ENCODE results near the gene WIPF3. TPM values are rescaled to one million over a fixed set of nuclear protein-coding genes. Genes with fewer than 3 reads are reported as not detected.

The WIPF3 gene
- total and polyA plus RNA-seq, 10 of the 15 experiments (the other 5 are each of a cell fraction or from before 2014, with no cell fraction given) = 0.03 to 0.05 TPM; not detected in 8

- TF ChIP-seq ATF7 (IDR thresholded peaks at IDR 0.05; ENCODE audit: low read depth) = no peak
- no peak for TF ChIP-seq CHD1 (IDR thresholded peaks at IDR 0.05; ENCODE audit: low read depth, low read length)
- TF ChIP-seq BRCA1 (IDR thresholded peaks at IDR 0.05; ENCODE audit: low read depth, low read length) = no peak
- Histone ChIP-seq H3K79me2 (ENCODE audit: control insufficient read depth, insufficient read depth, low read length) (no peaks in the 10 kb centered on the region), H3K9me3 (replicated peaks; ENCODE audit: control insufficient read depth, insufficient read depth, low read length) (no peaks in the 10 kb centered on the region), H2AFZ (ENCODE audit: control insufficient read depth, low read depth, low read length) (no peak overlapping the region), H3K4me2 (ENCODE audit: control insufficient read depth, insufficient read depth) (no peak overlapping the region), H3K9ac (ENCODE audit: control insufficient read depth, insufficient read depth, low read length) (no peak overlapping the region), H3K27ac (ENCODE audit: control insufficient read depth, insufficient read depth) (no peak overlapping the region), H3K4me1 (ENCODE audit: control insufficient read depth, insufficient read depth, low read length) (no peaks in the 10 kb centered on the region), H4K20me1 (ENCODE audit: control insufficient read depth, insufficient read depth) (no peaks in the 10 kb centered on the region), H3K4me3 (no peak overlapping the region), H3K36me3 (ENCODE audit: control insufficient read depth in 2 of 2, insufficient read depth in 2 of 2, low read length in 1 of 2) (peaks cover 0 to 6% of the 10 kb centered on the region in 2 experiments; a peak in 1 of 4 replicates), H3K27me3 (replicated peaks in 1 of 2; ENCODE audit: control insufficient read depth in 2 of 2, insufficient read depth in 2 of 2, low read length in 1 of 2) (no peaks in the 10 kb centered on the region)
- SMC1A ChIA-PET (ENCODE audit: uncharacterized antibody, unreplicated experiment) = interaction anchor here (1.0 to 1.2 kb wide), 2 partner anchors 54 to 159 kb away, joined by 3 to 4 read pairs; no protein-coding TSS in a partner anchor
- RAD21 ChIA-PET (ENCODE audit: unreplicated experiment) = no interaction called here
- no peak for DNase-seq (ENCODE audit: low read depth, low spot score)
- POLR2A ChIA-PET = no interaction called here
- intact Hi-C loops (cut with micrococcal nuclease; ENCODE audit: unreplicated experiment) (loop anchor here (10.0 kb wide), 1 partner anchor 159 kb away; no protein-coding TSS in a partner anchor), in situ Hi-C loops (cut with MboI) (no loop called here)
- 49% methylated on average over 4 of the region's 4 CpGs for WGBS (ENCODE audit: insufficient coverage, insufficient replicate concordance, low lambda C conversion rate, missing lambda C conversion rate)
- no peak for ATAC-seq
- no peak for FAIRE-seq
- BruUV-seq (replicated peaks) = no TSS peak
- CTCF ChIA-PET = interaction anchor here (1.6 kb wide), 1 partner anchor 9 kb away, joined by 6 read pairs; no protein-coding TSS in a partner anchor
Measured at GRCh38 chr7:29914180-29914579, 107.9 kb downstream of the WIPF3 start.

- Histone ChIP-seq H3K79me2 (ENCODE audit: control insufficient read depth, insufficient read depth, low read length) (no peaks in the 10 kb centered on the region), H3K36me3 (ENCODE audit: control insufficient read depth in 2 of 2, insufficient read depth in 2 of 2, low read length in 1 of 2) (peaks cover 0 to 6% of the 10 kb centered on the region in 2 experiments; a peak in 1 of 4 replicates), H4K20me1 (ENCODE audit: control insufficient read depth, insufficient read depth) (no peaks in the 10 kb centered on the region), H2AFZ (ENCODE audit: control insufficient read depth, low read depth, low read length) (no peak overlapping the region), H3K9ac (ENCODE audit: control insufficient read depth, insufficient read depth, low read length) (no peak overlapping the region), H3K9me3 (replicated peaks; ENCODE audit: control insufficient read depth, insufficient read depth, low read length) (no peaks in the 10 kb centered on the region), H3K4me2 (ENCODE audit: control insufficient read depth, insufficient read depth) (no peak overlapping the region), H3K4me3 (no peak overlapping the region), H3K27ac (ENCODE audit: control insufficient read depth, insufficient read depth) (no peak overlapping the region), H3K4me1 (ENCODE audit: control insufficient read depth, insufficient read depth, low read length) (no peaks in the 10 kb centered on the region), H3K27me3 (replicated peaks in 1 of 2; ENCODE audit: control insufficient read depth in 2 of 2, insufficient read depth in 2 of 2, low read length in 1 of 2) (no peaks in the 10 kb centered on the region)
- ChIA-PET RAD21 (ENCODE audit: unreplicated experiment) (no interaction called here), POLR2A (no interaction called here), SMC1A (ENCODE audit: uncharacterized antibody, unreplicated experiment) (interaction anchor here (1.1 to 1.2 kb wide), 2 partner anchors 36 to 52 kb away, joined by 3 to 4 read pairs; no protein-coding TSS in a partner anchor), CTCF (interaction anchor here (1.6 kb wide), 1 partner anchor 7 kb away, joined by 6 read pairs; no protein-coding TSS in a partner anchor)
- in situ Hi-C loops (cut with MboI) (no loop called here), intact Hi-C loops (cut with micrococcal nuclease; ENCODE audit: unreplicated experiment) (loop anchor here (10.0 kb wide), 1 partner anchor 161 kb away; no protein-coding TSS in a partner anchor)
- no TSS peak for BruUV-seq (replicated peaks)
- no peak for DNase-seq (ENCODE audit: low read depth, low spot score)
- WGBS (ENCODE audit: insufficient coverage, insufficient replicate concordance, low lambda C conversion rate, missing lambda C conversion rate) = 41% methylated on average over 7 of the region's 7 CpGs
- no peak for ATAC-seq
- no peak for FAIRE-seq
- TF ChIP-seq ASH2L (IDR thresholded peaks at IDR 0.05; ENCODE audit: borderline replicate concordance, low read depth) = no peak
- no peak for TF ChIP-seq YBX1 (IDR thresholded peaks at IDR 0.05)
- TF ChIP-seq SPI1 (IDR thresholded peaks at IDR 0.05; ENCODE audit: borderline replicate concordance, insufficient read depth, low read depth, low read length) = no peak
- TF ChIP-seq FOXM1 (IDR thresholded peaks at IDR 0.05; ENCODE audit: low read depth, low read length) = no peak
- TF ChIP-seq SMAD1 (IDR thresholded peaks at IDR 0.05; ENCODE audit: low read depth, partially characterized antibody) = no peak
- no peak for TF ChIP-seq ZNF622 (IDR thresholded peaks at IDR 0.05)
- no peak for TF ChIP-seq CBX5 (IDR thresholded peaks at IDR 0.05; ENCODE audit: low read depth)
- no peak for TF ChIP-seq ESRRA (IDR thresholded peaks at IDR 0.05; ENCODE audit: low read length)
- TF ChIP-seq PKNOX1 (IDR thresholded peaks at IDR 0.05) = no peak
- TF ChIP-seq SP1 (IDR thresholded peaks at IDR 0.05; ENCODE audit: low read depth, low read length) = no peak
- no peak for TF ChIP-seq YY1 (IDR thresholded peaks at IDR 0.05; ENCODE audit: low read depth, low read length)
- TF ChIP-seq RELB (IDR thresholded peaks at IDR 0.05; ENCODE audit: low read depth) = no peak
- TF ChIP-seq NFXL1 (IDR thresholded peaks at IDR 0.05; ENCODE audit: borderline replicate concordance) = no peak
Measured at GRCh38 chr7:29915481-29916215, 109.3 kb downstream of the WIPF3 start.

Data from GM12878 (cell line).